Measurements from ENCODE around the gene PRDM10.

- TF ChIP-seq CTCF (IDR thresholded peaks at IDR 0.05; ENCODE audit: poor library complexity, severe bottlenecking) = no peak
- TF ChIP-seq POLR2AphosphoS5 (IDR thresholded peaks at IDR 0.05) = no peak
- no peak for TF ChIP-seq TAF1 (IDR thresholded peaks at IDR 0.05; ENCODE audit: low read depth)
Observed at GRCh38 chr11:129955282-129955681, 47.4 kb downstream of the PRDM10 start.
